Measurements from ENCODE around the gene TMEM184A.

DNA sequence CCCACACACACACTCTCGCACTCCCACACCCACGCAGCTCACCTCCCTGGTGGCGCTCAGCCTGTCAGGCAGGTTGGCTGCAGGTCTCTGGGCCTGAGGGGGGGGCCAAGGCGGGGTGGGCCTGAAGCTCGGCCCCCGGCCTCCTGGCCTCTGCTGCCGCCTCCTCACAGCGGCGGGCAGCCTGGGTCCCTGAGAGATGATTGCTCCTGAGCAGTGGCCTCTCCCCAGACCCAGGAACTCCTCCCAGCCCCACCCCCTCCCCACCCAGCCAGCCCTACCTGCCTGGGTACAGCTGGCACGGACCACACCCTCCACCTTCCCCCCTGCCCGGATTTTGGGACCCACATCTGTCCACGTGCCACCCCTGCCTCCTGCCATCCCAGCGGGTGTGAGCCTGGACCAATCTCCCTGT is 4.6 kb upstream of the TMEM184A start:
- TF ChIP-seq, protein P1, sequence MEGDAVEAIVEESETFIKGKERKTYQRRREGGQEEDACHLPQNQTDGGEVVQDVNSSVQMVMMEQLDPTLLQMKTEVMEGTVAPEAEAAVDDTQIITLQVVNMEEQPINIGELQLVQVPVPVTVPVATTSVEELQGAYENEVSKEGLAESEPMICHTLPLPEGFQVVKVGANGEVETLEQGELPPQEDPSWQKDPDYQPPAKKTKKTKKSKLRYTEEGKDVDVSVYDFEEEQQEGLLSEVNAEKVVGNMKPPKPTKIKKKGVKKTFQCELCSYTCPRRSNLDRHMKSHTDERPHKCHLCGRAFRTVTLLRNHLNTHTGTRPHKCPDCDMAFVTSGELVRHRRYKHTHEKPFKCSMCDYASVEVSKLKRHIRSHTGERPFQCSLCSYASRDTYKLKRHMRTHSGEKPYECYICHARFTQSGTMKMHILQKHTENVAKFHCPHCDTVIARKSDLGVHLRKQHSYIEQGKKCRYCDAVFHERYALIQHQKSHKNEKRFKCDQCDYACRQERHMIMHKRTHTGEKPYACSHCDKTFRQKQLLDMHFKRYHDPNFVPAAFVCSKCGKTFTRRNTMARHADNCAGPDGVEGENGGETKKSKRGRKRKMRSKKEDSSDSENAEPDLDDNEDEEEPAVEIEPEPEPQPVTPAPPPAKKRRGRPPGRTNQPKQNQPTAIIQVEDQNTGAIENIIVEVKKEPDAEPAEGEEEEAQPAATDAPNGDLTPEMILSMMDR (IDR thresholded peaks at IDR 0.05 in 4 of 5, conservative IDR thresholded peaks at IDR 0.05 in 1 of 5), result no peak
- TF ChIP-seq POLR2A (IDR thresholded peaks at IDR 0.05), result no peak
